Middle frontal gyrus (tissue), 1 donor: Measurements from ENCODE around the gene PDE8B.

Experiments used
- DNase-seq: peaks from one replicate; pipeline ENCODE4 v3.0.0-alpha.2; 2015; ENCODE audit warnings: low spot score; ENCODE audit errors: extremely low spot score

PDE8B gene

DNA sequence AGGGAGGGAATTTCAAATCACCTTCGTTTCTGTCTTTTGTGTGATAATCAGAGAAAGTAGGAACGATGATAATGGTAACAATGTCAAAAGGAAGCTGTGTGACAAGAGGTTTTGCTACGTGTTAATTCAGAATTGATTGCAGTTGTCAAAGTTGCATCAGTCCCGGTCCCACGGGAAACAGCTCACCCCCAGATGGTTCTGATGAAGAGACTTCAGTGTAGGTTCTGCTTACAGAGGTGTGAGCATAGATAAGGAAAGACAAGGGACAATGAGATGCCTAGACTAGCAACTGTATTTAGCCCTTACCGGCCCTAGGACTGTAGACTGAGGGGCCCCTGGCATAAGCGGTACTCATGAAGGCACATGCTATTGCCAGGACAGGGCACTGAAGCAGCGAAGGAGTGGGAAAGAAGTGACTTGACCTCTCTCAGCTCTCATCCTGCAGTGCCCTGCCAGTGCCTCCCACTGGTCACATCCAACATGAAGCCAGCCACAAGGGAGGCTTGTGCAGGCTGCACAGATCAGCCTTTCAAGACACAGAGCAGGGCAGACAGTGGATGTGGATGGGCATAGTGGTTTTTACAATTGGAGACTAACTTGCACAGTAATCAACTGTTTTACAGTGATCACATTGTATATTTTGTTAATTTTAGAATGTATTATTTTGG is 21.1 kb downstream of the PDE8B start:
- DNase-seq, result no peak

DNA sequence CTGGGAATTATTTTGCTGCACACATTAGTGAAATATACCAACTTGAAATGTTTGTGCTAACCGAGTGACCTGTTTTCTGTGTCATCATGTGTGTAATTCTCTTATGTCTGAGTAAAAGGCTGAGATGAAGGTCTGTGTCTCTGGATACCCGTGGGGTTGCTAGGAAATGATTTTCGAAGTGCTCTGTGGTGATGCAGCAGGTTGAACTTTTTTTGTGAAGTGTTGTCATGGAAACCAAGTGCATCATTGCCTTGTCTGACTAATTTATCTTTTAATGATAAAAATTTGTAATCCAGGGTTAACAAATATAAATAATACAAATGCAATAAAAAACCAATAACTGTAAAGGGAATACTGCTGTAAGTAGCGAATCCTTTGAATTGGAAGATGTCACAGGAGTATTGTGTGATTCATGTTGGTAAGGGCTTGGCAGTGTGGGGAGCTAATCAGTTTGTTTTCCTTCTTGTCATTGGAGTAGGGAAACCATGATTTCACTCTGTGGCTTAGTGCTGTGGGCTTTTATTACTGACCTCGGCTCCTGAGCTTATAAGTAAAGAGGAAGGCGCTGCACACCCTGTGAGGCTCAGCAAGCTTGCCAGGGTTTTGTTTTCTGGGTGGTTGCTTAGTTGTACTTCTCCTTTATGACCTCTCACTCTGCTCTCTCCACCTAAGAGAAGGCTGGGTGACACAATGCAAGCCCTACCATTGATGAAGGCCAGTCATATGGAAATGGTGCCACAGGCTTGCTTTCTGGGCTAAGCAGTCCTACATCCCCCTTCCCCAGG is 22.3 kb downstream of the PDE8B start:
- no peak for DNase-seq

DNA sequence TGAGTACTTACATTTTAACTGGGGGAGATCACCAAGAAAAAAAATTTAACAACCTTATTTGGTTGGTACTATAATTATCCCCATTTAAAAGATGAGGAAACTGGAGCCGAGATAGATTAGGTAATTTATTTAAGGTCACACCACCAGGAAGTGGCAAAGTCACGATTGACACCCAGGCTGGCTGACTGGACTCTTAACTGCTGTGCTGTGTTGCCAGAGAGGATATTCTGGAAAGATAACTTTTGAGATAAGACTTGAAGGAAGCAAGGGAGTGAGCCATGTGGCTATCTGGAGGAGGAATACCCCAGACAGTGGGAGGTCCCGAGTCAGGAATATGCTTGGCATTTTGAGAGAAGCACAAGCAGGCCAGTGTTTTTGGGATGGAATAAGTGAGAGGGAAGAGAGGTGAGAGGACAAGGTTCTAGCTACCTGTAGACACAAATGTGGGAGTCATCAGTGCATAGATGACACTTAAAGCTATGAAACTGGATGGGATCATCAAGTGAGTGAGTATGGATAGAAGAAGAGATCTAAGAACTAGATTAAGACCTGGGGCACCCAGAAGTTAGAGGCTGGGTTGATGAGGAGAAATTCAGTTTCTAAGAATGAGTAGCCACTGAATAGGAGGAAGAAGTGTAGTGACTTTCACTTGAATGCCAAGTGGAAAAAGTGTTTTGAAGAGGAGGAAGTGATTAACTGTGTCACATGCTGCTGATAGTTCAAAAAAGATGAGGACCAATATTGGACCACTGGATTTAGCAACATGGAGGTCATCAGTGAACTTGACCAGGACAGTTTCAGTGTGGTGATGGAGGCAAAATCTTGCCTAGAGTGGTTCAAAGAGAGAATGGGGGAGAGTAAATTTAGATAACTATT is 25.6 kb downstream of the PDE8B start:
- no peak for DNase-seq

DNA sequence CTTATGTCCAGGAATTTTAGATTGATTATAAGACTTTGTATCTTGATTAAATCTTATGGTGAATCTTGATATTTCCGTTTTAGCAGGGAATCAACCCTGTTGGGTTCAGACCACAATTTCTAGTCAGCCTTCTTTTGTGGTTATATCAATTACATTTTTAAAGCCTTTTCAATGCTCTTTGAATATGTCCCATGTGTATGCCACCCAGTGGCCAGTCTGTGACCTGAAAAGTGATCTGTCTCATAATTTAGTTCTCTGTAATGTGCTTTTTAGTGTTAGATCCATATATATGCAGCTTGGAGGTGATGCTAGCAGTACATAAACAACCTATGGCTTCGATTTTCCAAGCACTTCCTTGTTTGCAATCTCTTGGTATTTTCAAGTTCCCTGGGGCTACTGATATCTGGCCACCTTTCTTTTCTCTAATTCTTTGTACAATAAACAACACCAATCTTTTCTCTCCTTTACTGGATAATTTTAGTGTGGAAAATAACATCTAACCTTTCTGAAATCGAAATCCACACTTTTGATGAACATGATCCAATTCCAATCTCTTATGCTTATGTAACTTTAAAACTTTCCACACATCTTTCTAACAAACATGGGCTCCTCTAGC is 28.8 kb downstream of the PDE8B start:
- DNase-seq, result no peak

- DNase-seq, result no peak
Measured at GRCh38 chr5:77241444-77241843, 31.0 kb downstream of the PDE8B start.

GRCh38 chr5:77249475-77249874 is 39.0 kb downstream of the PDE8B start:
- DNase-seq, result no peak

DNA sequence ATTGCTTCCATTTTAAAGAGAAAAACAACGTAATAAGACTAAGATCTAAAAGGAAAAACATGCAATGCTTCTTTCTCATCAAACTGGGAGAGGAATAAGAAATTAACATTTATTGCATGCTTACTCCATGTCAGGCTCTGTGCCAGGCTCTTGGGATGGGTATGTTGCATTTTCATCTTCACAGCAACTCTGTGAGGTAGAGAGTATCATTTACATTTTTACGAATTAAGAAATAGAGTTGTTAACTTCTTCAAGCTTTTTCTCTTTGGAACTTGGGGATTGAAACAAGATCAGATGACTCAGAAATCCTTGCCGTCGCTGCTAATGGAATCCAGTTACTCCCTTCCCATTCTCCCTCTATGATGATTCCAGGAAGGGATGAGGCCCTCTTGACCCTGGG is 39.5 kb downstream of the PDE8B start:
- no peak for DNase-seq

- DNase-seq, result no peak
Measured at GRCh38 chr5:77251921-77252320, 41.4 kb downstream of the PDE8B start.

- no peak for DNase-seq
Measured at GRCh38 chr5:77255617-77256016, 45.1 kb downstream of the PDE8B start.

DNA sequence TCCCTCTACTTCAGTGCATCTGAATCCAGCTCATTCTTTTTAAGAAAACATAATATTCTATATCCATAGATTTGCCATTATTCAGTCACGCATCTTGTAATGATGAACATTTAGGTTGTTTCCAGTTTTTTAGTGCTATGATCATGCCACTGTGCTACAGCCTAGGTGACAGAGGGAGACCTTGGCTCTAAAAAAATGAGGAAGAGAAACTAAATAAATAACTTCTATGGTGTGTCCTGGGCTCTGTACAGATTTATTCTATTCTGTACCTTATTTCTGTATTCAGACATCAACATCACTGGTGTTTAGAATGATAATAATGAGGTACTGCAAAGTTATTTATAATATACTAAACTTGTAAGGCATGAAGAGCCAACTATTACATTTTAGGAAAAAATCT is 45.9 kb downstream of the PDE8B start:
- DNase-seq, result no peak

- no peak for DNase-seq
Measured at GRCh38 chr5:77258652-77259051, 48.2 kb downstream of the PDE8B start.

DNA sequence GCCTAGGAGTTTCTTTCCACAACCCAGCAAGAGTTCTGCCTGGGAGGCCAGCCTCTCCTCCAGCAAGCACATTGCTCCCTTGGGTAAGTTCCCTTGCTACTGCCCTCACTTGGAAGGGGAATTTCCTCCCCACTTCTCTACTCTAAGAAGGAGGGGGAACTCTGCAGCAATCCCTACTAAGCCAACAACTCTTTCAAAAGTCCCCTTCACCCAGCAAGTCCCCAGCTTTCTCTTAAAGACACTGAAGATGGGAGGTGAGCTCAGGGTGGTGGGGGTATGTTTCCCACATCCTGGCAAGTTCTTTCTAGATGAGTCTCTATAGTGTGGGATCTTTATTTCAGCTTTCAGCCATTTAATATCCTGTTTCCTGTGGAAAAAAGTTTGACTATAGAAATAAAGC is 49.0 kb downstream of the PDE8B start:
- no peak for DNase-seq

- no peak for DNase-seq
Measured at GRCh38 chr5:77262697-77263096, 52.2 kb downstream of the PDE8B start.

DNA sequence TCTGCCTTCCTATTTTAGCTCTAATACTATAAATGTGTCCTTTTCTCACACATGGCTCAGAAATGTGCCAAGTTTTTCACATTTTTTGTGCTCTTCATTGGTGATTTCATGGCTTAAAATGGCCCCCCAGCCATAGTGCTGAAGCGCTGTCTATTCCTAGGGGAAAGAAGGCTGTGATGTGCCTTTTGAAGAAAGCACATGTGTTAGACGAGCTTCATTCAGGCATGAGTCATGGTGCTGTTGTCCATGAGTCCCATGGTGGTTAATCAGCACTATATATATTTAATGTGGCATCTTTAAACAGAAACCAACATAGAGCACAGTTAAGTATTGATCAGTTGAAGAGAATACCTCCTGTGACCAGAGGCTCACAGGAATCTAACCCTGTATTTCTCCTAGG is 55.8 kb downstream of the PDE8B start:
- no peak for DNase-seq

GRCh38 chr5:77267496-77267895 is 57.0 kb downstream of the PDE8B start:
- DNase-seq, result no peak

DNA sequence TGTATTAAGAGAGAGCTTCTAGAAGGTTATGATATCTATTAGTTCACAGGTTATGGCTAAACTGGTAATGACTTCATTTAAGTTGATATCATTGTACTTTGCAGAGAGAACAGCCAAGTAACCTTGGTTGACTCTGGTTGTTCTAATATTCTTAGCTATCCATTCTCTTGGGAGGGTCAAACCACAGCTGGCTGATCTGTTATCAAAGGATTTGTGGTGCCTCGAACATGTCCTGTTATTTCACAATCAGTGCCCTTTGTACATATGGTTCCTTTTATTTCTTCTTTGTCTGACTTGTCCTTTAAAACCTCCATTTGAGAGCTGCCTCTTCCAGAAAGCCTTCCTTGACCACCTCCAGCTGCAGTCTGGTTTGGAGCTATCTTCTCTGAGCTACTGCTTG is 61.7 kb downstream of the PDE8B start:
- no peak for DNase-seq

DNA sequence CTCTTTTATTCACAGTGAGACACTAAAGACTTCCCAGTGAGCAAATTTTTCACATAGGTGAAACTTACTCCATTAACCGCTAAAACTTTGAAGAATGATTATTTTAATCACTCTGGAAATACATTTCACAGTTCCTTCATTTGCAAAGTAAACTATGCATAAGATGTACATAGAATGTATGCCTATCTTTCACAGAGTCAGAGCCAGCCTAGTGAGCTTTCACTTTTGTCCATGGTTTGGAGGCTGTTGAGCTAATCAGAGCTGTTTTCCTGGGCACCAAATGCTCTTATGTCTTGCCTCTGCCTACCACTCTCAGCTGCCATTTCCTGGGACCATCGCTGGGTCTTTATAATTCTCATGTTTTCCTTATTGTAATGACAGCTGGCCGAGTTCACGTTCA is 67.3 kb downstream of the PDE8B start:
- no peak for DNase-seq

GRCh38 chr5:77280036-77280435 is 69.6 kb downstream of the PDE8B start:
- no peak for DNase-seq

DNA sequence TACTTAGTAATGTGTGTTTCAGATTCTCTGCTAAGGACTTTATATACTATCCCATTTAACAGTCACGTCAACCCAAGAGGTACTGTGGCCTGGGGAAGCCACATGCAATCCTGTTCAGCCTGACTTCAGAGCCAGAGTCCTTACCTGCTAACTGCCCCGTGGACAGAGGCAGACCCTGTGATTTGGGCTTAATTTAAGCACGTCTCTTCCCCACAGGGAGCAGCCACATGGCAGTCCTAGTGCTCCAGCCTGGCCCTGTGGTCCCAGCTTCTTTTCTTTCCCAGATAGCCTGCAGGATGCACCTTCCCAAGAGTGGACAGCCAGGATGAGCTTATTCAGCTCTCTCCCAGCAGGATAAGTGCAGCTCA is 71.5 kb downstream of the PDE8B start:
- DNase-seq, result no peak

GRCh38 chr5:77282337-77283027 is 72.0 kb downstream of the PDE8B start:
- DNase-seq, result no peak

DNA sequence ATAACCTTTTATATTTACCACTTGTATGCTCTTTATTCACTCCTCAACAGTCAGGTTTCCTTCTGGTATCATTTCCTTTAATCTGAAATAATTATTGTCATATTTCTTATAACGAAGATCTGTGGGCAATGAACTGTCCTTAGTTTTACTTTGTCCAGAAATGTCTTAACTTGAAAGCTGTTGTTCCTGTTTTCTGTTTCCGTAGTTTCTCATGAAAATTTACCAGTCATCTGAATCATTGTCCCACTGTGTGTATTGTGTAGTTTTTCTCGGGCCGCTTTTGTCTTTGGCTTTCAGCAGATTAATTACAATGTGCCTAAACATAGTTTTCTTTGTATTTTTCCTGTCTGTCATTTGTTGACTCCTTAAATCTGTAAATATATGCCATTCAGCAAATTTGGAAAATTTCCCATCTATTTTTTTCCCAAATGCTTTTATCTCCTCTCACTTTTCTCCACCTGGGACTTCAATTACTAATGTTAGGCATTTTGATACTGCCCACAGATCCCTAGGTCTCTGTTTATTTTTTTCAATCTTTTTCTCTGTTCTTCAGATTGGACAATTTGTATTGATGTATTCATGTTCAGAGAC is 74.9 kb downstream of the PDE8B start:
- DNase-seq, result no peak
